Activated naive CD4-positive, alpha-beta T cell treated with anti-CD3 and anti-CD28 coated beads, Interleukin-2, amount 50 U/mL, for 72 hours (primary cell): ENCODE measurements around the gene ESPNL. TPM values are rescaled to one million over a fixed set of nuclear protein-coding genes. Genes with fewer than 3 reads are reported as not detected.
"Not testable (repeated sequence)": the region's sequence is repeated elsewhere in the genome, so short reads cannot be mapped to it uniquely, and the experiment has no call there.

Experiments used
- ATAC-seq, 2 donors: fragments of 150-1000 bp; cut with Tn5 transposase; 2 replicates each; pipeline ENCODE4 v1.10.0; 2021; ENCODE audit warnings: mild to moderate bottlenecking in 2 of 2, moderate library complexity in 2 of 2
- DNase-seq, 2 donors: peaks; one replicate each; pipeline ENCODE4 v3.0.0; 2021 to 2022; ENCODE audit warnings: low spot score in 2 of 2
- H3K27ac Mint-ChIP-seq, 2 donors: one replicate each; pipeline ENCODE4 v1.8.0; 2022; ENCODE audit warnings: mild to moderate bottlenecking in 2 of 2, mixed read lengths in 2 of 2
- H3K36me3 Mint-ChIP-seq, 2 donors: one replicate each; pipeline ENCODE4 v1.8.0; 2022; ENCODE audit warnings: mixed read lengths in 2 of 2
- H3K9me3 Mint-ChIP-seq, 2 donors: one replicate each; pipeline ENCODE4 v1.8.0; 2022; ENCODE audit warnings: mixed read lengths in 2 of 2
- total RNA-seq, 2 donors: library from RNA; stranded (reverse); gene quantifications; one replicate each; pipeline ENCODE4 v1.2.3, GENCODE V29; 2022

Gene ESPNL
- total RNA-seq, 2 donors from 2014 or later: 0.18 to 0.43 TPM

GRCh38 chr2:238161291-238162051 lies 61.3 kb downstream of the ESPNL start:
- DNase-seq (no peak), ATAC-seq (no peak)
- H3K27ac Mint-ChIP-seq: no peak overlapping the region
- H3K36me3 Mint-ChIP-seq: peaks cover 0 to 6% of the 10 kb centered on the region in 2 donors
- no peaks in the 10 kb centered on the region for H3K9me3 Mint-ChIP-seq

DNA sequence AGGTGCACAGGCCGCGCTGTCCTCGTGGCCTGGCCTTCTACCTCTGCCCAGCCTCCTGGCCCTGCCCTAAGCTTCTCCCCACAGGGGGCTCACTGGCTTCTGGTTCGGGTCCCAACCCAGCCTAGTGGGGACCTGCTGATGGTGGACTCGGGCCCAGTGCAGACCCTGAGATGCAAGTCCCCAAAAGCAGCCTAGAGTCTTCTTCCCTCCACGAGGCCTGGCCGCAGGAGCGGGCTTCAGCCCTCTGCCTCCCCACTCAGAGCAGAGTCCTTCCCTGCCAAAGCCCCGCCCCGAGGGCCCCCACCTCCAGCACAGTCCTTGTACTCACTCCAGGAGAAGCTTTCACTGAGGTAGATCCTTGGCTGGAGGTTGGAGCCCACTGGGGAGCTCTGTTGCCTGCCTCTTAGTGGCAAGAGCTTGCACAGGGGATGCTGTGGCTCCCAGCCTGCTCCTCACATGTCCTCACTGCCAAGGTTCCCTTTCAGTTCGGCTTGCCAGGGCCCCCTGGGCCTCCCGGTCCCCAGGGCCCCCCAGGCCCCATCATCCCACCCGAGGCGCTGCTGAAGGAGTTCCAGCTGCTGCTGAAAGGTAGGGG lies 62.2 kb downstream of the ESPNL start:
- no peak for DNase-seq
- Mint-ChIP-seq H3K36me3 (peaks cover 0 to 6% of the 10 kb centered on the region in 2 donors), H3K27ac (no peak overlapping the region), H3K9me3 (no peaks in the 10 kb centered on the region)
- ATAC-seq: no peak

- Mint-ChIP-seq H3K27ac (no peak overlapping the region), H3K36me3 (peaks cover 0 to 6% of the 10 kb centered on the region in 2 donors), H3K9me3 (no peaks in the 10 kb centered on the region)
- no peak for DNase-seq
- ATAC-seq: no peak
Observed at GRCh38 chr2:238162846-238163441, 62.8 kb downstream of the ESPNL start.

GRCh38 chr2:238163481-238164198 lies 63.5 kb downstream of the ESPNL start:
- DNase-seq (no peak), ATAC-seq (no peak)
- H3K27ac Mint-ChIP-seq: no peak overlapping the region
- peaks cover 0 to 6% of the 10 kb centered on the region in 2 donors for H3K36me3 Mint-ChIP-seq
- no peaks in the 10 kb centered on the region for H3K9me3 Mint-ChIP-seq

GRCh38 chr2:238164906-238165287 lies 64.8 kb downstream of the ESPNL start:
- Mint-ChIP-seq H3K36me3 (peaks cover 0 to 6% of the 10 kb centered on the region in 2 donors), H3K27ac (no peak overlapping the region), H3K9me3 (no peaks in the 10 kb centered on the region)
- ATAC-seq (no peak), DNase-seq (no peak)

- H3K27ac Mint-ChIP-seq: no peak overlapping the region
- DNase-seq (no peak), ATAC-seq (no peak)
- peaks cover 0 to 6% of the 10 kb centered on the region in 2 donors for H3K36me3 Mint-ChIP-seq
- H3K9me3 Mint-ChIP-seq: no peaks in the 10 kb centered on the region
Observed at GRCh38 chr2:238165288-238165921, 65.3 kb downstream of the ESPNL start.

- H3K36me3 Mint-ChIP-seq: peaks cover 0 to 6% of the 10 kb centered on the region in 2 donors
- DNase-seq: no peak
- ATAC-seq: peak in 1 of 2 donors; percentile 17
- no peaks in the 10 kb centered on the region for H3K9me3 Mint-ChIP-seq
- no peak overlapping the region for H3K27ac Mint-ChIP-seq
Observed at GRCh38 chr2:238166391-238167343, 66.5 kb downstream of the ESPNL start.

DNA sequence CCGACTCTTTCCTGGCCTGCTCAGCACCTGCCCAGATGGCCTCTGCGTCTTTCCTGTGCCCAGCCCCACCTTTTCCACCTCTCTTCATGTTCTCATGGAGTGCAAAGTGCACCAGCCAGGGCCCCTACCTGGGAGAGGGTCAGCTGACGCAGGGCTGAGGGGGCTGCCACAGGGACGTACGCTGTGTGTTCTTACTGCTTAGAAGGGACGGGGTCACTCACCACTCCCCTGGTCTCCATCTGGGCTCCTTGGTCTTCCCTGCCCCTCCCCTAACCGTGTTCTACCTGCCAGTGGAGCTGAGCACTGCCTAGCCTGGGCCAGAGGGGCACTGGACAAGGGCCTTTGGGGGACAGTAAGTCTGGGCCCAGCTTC lies 67.2 kb downstream of the ESPNL start:
- Mint-ChIP-seq H3K36me3 (peaks cover 0 to 6% of the 10 kb centered on the region in 2 donors), H3K27ac (no peak overlapping the region), H3K9me3 (no peaks in the 10 kb centered on the region)
- ATAC-seq (no peak), DNase-seq (no peak)

DNA sequence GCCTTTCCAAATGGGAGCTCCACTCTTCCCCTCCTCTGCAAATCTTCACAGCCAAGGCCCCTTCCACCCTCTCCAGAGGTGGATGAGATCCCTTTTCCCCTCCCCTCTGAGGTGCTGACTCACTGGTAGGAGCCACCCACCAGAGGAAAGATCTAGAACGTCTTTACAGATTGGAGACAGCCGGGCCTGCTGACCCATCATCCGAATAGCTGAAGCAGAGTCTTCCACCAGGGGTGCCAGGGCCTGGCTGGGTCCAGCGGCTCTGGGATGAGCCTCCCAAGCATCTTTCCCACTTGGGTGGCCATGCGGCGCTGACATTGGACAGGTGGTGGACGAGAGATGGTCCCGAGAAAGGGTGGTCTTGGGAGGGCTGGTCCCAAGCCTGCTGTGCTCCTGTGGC lies 67.6 kb downstream of the ESPNL start:
- DNase-seq (no peak), ATAC-seq (no peak)
- Mint-ChIP-seq H3K27ac (peak overlapping the region in 1 of 2 donors; percentile 44), H3K9me3 (no peaks in the 10 kb centered on the region), H3K36me3 (peaks cover 0 to 6% of the 10 kb centered on the region in 2 donors)

DNA sequence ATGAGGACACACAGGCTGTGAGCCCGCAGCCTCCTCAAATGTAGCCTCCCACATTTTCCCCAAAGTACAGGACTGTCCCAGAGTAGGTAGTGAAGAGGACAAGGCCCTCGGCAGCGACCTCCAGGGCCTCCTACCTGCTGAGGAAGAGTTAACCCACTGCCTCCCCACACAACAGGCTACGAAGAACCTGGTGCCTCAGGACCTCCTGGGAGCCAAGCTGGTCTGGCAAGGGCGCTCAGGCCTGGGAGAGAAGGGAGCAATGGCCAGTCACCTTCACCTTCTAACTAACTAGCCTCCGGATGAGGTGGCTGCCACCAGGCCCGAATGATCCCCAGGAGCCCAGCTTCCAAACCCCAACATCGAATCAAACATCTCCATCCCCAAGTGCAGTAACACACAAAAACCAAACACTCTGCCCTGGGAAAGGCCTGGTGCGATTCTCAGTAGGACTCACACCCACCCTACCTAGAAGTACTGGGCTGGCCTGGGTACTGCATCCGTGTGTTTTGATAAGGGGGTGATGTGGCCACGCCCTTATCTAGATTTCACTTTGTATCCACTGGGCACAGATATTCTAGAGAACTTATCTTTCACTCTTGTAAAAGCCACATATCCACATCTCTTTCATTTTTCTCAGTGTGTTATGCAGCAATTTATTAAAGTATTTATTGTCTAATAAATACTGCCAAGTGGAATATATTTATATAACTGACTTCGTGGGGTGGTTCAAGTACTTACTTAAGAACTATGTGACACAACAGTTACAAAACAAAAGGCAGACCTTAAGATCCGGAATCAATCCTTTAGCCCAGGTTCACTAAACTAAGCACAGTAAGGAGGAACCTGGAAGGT lies 68.3 kb downstream of the ESPNL start:
- DNase-seq (no peak), ATAC-seq (no peak)
- peaks cover 0 to 11% of the 10 kb centered on the region in 2 donors for H3K36me3 Mint-ChIP-seq
- H3K27ac Mint-ChIP-seq: peak overlapping the region in 1 of 2 donors; percentile 72
- H3K9me3 Mint-ChIP-seq: no peaks in the 10 kb centered on the region

DNA sequence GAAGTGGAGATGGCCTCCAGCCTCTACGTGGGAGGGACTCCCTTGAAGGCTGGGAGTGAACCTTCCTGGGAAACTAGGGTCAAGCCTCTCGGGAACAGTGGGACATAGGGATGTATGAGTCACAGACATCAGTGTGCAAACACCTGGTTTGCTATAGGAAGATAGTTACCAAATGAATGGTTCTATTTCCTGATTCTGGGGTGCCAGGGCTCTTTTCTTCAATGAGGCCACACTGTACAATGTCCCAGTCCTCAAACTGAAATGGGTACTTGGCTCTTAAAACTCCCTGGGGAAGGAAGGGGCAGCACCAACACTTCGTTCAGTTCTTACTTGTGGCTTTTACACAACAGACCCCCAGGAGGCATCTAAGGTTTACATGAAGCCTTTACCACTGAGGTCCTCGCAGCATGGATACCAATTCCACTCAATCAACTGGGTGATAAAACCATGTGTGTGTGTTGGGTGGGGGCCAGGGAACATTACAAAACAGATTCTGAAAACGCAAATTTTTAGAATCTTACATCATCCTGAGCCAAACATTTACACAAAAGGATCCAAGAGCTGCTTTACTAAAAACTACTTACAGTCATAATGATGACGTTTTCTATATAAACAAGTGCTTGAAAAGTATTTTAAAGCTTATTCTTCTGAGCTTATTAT lies 69.0 kb downstream of the ESPNL start:
- no peak for DNase-seq
- Mint-ChIP-seq H3K27ac (peak overlapping the region in 1 of 2 donors; percentile 72), H3K9me3 (no peaks in the 10 kb centered on the region), H3K36me3 (peaks cover 0 to 12% of the 10 kb centered on the region in 2 donors)
- ATAC-seq: no peak

DNA sequence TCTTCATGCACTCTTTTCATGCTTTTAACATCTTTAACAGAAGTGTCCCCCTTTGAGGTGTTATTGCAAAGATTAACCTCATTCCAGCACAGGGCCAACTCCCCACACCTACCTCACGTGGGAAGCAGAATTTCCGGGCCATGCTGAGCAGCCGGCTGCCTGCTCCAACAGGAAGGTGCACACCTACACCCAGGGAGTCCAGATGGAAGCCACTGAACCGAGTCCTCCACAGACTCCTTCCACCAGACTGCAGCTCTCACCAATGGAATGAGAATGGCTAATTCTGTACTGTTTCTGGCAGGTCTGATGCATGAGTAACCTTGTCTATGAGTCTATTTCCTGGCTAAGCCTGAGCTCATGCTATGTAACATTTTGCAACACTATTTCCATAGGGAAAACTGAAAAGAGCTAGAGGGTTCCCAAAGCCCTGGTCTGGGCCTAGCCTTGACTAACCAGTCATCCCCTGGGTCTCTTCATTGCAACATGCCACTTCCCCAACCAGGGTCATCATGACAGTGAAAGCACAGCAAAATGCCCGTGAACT lies 69.6 kb downstream of the ESPNL start:
- peaks cover 0 to 11% of the 10 kb centered on the region in 2 donors for H3K36me3 Mint-ChIP-seq
- H3K27ac Mint-ChIP-seq: peak overlapping the region in 1 of 2 donors; percentile 4
- DNase-seq (no peak), ATAC-seq (peak in 1 of 2 donors; percentile 11)
- no peaks in the 10 kb centered on the region for H3K9me3 Mint-ChIP-seq

DNA sequence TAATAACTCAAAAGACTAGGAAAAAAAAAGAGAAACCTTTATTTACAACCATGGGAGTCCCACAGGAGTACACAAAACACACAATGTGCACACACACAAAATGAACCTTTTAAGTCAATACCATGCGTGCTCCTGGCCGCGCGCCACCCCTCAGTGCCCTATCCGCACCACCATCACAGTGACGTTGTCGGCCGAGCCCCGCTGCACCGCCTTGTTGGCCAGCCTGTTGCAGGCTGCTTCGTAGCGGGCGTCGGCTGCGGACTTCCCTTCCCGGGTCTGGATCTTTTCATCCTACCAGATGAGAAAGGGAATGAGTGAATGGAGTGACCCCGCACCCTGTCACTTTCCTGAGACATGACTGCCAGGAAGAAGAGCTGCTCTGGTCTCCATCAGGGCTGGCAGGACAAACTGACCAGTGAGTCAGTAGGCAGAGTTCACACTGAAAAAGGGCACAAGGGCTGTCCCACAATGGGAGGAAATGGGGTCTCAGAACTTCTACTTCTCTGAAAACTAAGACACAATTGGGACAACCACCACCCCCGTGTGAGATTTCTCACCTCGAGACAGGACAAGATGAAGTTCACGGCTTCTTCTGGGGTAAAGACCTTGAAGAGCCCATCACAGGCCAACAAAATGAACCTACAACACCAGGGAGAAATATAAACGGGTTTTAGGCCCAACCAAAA lies 70.4 kb downstream of the ESPNL start:
- H3K27ac Mint-ChIP-seq: peak overlapping the region in 1 of 2 donors; percentile 75
- ATAC-seq: no peak

GRCh38 chr2:238171072-238171431 lies 70.9 kb downstream of the ESPNL start:
- not testable (repeated sequence) for H3K36me3 Mint-ChIP-seq, H3K27ac Mint-ChIP-seq, ATAC-seq, DNase-seq, H3K9me3 Mint-ChIP-seq

More for the DNA sequence above, 70.4 kb downstream of the ESPNL start:
- peaks cover 0 to 6% of the 10 kb centered on the region in 2 donors for H3K36me3 Mint-ChIP-seq
- no peak for DNase-seq
- no peaks in the 10 kb centered on the region for H3K9me3 Mint-ChIP-seq
